HUES6 (cell line): ENCODE data around the gene UBE2D4.
"Not testable (repeated sequence)": the region's sequence is repeated elsewhere in the genome, so short reads cannot be mapped to it uniquely, and the experiment has no call there.

ENCODE experiments used
- H3K27ac ChIP-seq: 2 replicates; pipeline ENCODE4 v1.7.0; 2013; ENCODE audit warnings: low read depth, mild to moderate bottlenecking, low read length, inconsistent platforms
- H3K27me3 ChIP-seq: 2 replicates; pipeline ENCODE4 v1.6.1; 2013; ENCODE audit warnings: low read length; ENCODE audit not compliant: control insufficient read depth, insufficient read depth
- H3K36me3 ChIP-seq: 2 replicates; pipeline ENCODE4 v1.6.1; 2013; ENCODE audit warnings: low read length; ENCODE audit not compliant: control insufficient read depth, insufficient read depth
- H3K4me1 ChIP-seq: 2 replicates; pipeline ENCODE4 v1.6.1; 2013; ENCODE audit warnings: low read length; ENCODE audit not compliant: control insufficient read depth, insufficient read depth
- H3K4me3 ChIP-seq: 2 replicates; pipeline ENCODE4 v1.5.1; 2013; ENCODE audit warnings: low read depth, low read length
- H3K9ac ChIP-seq: one replicate; pipeline ENCODE4 v1.6.1; 2013; ENCODE audit warnings: mild to moderate bottlenecking, low read length
- H3K9me3 ChIP-seq: 2 replicates; pipeline ENCODE4 v1.6.1; 2013; ENCODE audit warnings: low read depth, low read length; ENCODE audit not compliant: control insufficient read depth, insufficient read depth

The UBE2D4 gene

DNA sequence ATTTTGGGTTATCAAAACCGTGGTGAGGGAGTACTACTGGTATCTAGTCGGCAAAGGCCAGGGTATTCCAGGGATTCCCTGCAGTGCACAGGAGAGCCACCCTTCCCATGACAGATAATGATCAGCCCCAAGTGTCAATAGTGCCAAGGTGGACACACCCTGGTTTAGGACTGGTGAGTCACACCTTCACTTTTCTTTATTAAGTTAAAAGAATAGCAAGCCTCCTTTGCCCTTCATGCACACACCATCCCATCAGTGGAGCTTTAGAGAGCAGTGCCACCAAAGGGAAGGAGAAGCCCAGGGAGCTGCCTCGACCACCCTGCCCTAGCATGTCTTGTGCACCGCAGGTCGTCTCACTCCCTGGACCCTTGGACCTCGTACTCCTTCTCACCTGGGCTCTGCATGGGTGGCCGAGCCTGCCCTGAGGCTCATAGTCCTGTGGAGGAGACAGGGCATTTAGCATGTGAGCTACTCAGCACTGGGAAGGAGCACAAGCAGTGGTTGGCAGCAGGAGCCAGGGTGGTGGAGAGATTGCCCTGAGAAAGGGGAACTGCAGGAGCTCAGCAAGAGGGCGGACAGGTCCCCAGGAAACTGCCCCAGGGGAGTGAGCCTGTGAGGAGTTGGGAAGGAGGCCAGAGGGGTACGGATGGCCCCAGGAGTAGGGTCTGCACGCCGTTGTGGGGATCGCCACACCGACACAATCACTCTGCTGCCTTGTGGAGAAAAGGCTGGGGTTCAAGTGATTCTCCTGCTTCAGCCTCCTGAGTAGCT, 17.4 kb downstream of the UBE2D4 start:
- Histone ChIP-seq H3K4me1 (0 out of 2 replicates have a peak, but pooled peaks cover 3% of the 10 kb centered on the region), H3K27me3 (no peaks in the 10 kb centered on the region), H3K9me3 (no peaks in the 10 kb centered on the region), H3K4me3 (no peak overlapping the region), H3K27ac (no peak overlapping the region), H3K9ac (no peak overlapping the region), H3K36me3 (no peaks in the 10 kb centered on the region)

DNA sequence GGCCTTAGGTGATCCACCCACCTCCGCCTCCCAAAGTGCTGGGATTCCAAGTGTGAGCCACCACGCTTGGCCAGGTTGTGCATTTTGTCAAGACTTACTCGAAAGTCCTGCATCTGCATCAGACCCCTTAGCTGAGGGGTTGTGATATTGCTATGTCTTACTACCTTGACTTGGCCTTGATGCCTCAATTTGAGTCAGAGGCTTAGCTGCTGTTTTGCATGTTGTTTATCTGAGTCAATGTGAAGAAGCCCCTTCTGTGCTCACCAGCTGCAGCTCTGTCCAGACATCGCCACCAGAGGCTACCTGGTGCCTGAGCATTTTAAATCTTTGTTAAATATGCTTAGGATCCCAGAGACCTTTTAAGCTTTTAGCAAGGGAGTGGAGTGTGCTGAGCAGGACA, 18.1 kb downstream of the UBE2D4 start:
- H3K4me1 ChIP-seq: 0 out of 2 replicates have a peak, but pooled peaks cover 3% of the 10 kb centered on the region
- no peaks in the 10 kb centered on the region for H3K9me3 ChIP-seq
- H3K36me3 ChIP-seq: no peaks in the 10 kb centered on the region
- no peak overlapping the region for H3K27ac ChIP-seq
- no peaks in the 10 kb centered on the region for H3K27me3 ChIP-seq
- no peak overlapping the region for H3K4me3 ChIP-seq
- no peak overlapping the region for H3K9ac ChIP-seq

DNA sequence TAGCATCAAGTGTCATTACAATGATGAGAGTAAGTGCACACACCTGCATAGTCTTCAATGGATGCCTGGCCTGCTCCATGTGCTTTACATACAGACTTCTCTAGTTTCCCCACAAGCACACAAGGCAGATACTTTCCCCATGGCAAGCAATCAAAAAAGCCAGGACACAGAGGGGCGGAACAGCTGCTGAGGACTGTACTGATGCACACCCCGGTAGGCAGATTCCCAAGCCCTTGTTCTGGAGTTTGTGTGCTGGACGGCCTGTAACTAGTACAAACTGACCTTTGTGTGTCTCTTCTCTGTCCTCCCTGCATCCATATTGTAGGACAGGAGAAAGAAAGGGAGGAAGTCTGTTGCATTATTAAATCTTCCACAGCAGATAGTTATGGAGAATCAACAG, 25.8 kb downstream of the UBE2D4 start:
- no peak overlapping the region for H3K27ac ChIP-seq
- H3K4me1 ChIP-seq: 0 out of 2 replicates have a peak, but pooled peaks cover 3% of the 10 kb centered on the region
- H3K9me3 ChIP-seq: no peaks in the 10 kb centered on the region
- no peak overlapping the region for H3K4me3 ChIP-seq
- H3K9ac ChIP-seq: no peak overlapping the region
- H3K36me3 ChIP-seq: peaks cover 4% of the 10 kb centered on the region; the same call in 1 of the 2 replicates
- no peaks in the 10 kb centered on the region for H3K27me3 ChIP-seq

DNA sequence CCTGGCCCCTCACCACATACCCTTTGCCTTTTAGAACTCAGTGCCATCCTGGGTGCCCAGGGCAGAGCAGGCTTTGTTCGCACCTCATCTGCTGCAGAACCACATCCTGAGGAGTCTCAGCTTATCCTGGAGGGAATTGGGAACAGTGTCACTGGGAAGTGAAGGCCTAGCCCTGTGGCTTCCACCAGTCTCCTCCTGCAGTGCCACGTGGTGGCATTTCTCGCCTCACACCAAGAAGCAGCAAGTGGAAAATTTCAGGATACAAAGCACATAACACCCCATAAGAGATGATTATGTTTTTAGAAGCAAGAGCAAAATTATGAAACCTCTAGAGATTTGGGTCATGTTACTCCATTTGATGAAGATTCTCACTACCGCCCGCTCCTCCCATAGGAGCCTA, 26.8 kb downstream of the UBE2D4 start:
- H3K4me3 ChIP-seq: no peak overlapping the region
- H3K36me3 ChIP-seq: peaks cover 4% of the 10 kb centered on the region; the same call in 1 of the 2 replicates
- H3K4me1 ChIP-seq: 0 out of 2 replicates have a peak, but pooled peaks cover 3% of the 10 kb centered on the region
- H3K9me3 ChIP-seq: no peaks in the 10 kb centered on the region
- no peak overlapping the region for H3K9ac ChIP-seq
- no peaks in the 10 kb centered on the region for H3K27me3 ChIP-seq
- H3K27ac ChIP-seq: no peak overlapping the region

DNA sequence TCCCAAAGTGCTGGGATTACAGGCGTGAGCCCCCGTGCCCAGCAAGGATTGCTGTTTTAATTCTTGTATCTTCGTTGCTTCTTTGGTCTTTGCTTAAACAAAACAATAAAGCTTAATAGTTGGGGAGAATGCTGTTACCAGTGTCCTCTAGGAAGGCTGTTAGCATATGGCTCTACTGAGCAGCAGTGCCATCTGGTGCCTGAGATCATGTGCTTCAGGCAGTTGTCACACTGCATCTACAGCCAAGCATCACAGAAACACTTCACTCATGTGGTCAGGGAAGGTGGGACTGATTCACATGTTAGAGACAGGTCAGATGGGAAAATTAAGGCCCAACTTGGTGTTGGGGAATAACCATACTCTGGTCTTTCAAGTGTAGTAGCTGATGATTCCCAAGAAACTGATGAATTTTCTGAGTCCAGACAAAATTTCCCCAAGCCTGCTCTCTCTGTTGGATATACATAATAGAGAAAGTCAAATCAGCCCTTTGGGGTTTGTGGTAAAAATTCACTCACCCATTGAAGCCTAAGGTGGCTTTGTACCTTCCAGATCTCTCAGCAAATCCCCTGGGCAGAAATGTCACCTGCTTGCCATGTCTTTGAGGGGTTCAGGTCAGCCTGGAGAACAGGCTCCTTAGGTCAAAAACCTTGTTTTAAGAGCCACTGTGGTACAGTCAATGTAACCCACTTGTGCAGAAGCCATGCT, 28.4 kb downstream of the UBE2D4 start:
- peaks cover 4% of the 10 kb centered on the region; the same call in 1 of the 2 replicates for H3K36me3 ChIP-seq
- H3K4me1 ChIP-seq: no peaks in the 10 kb centered on the region
- no peaks in the 10 kb centered on the region for H3K9me3 ChIP-seq
- H3K9ac ChIP-seq: no peak overlapping the region
- H3K4me3 ChIP-seq: no peak overlapping the region
- H3K27ac ChIP-seq: no peak overlapping the region
- H3K27me3 ChIP-seq: no peaks in the 10 kb centered on the region

DNA sequence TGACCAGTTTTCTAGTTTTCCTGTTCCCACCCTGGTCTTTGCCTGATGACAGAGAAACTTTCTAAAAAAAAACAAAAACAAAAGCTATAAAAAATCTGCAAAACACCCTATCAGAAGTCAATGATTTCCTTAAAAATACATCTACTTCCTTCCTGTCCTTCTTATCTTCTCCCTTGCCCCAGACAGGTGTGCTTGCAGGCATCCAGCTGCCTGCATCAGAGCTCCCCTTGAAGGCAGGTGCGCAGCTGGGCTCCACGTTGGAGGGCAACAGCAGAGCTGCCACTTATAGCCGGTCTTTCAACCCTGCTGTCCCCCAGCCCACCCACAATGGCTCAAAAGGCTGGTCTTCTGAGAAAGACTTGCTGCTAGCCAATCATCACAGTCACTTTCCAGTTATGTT, 29.8 kb downstream of the UBE2D4 start:
- Histone ChIP-seq H3K27ac (no peak overlapping the region), H3K36me3 (no peaks in the 10 kb centered on the region), H3K4me1 (no peaks in the 10 kb centered on the region), H3K27me3 (no peaks in the 10 kb centered on the region), H3K9ac (no peak overlapping the region), H3K4me3 (no peak overlapping the region), H3K9me3 (no peaks in the 10 kb centered on the region)

DNA sequence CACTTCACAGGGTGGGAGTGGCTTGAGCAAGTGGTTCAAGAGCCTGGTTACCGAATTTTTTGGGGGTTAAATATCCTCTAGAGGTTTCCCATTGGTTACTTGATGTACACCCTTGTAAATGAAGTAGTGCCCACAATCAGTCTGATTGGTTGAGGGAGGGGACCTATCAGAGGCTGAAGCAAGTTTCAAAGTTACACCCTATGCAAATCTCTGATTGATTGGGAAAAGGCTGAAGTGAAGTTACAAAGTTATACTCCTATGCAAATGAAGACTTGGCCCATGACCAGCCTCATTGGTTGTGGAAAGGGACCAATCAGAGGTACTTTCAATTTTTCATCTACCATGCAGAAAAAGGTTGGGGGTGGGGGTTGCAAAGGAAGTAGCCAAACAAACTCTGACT, 34.7 kb downstream of the UBE2D4 start:
- no peaks in the 10 kb centered on the region for H3K27me3 ChIP-seq
- H3K9ac ChIP-seq: no peak overlapping the region
- no peaks in the 10 kb centered on the region for H3K9me3 ChIP-seq
- H3K4me3 ChIP-seq: no peak overlapping the region
- H3K4me1 ChIP-seq: no peaks in the 10 kb centered on the region
- H3K36me3 ChIP-seq: no peaks in the 10 kb centered on the region
- no peak overlapping the region for H3K27ac ChIP-seq

DNA sequence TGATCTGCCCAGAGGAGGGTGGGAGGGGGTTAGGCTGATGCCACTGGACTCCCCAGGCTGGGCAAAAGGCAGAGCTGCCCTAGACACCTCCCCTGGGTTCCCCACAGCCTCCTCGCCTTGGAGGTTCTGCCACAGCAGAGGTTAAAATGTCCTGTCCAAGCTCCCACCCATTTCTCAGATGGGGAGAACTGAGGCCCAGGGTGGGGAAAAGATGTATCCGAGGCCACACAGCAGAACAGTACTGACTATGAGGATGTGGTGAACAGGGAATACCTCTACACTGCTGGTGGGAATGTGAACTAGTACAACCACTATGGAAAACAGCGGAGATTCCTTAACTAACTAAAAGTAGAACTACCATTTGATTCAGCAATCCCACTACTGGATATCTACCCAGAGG, 40.2 kb downstream of the UBE2D4 start:
- H3K4me1 ChIP-seq, H3K9me3 ChIP-seq, H3K36me3 ChIP-seq, H3K4me3 ChIP-seq, H3K27ac ChIP-seq, H3K9ac ChIP-seq, H3K27me3 ChIP-seq: not testable (repeated sequence)

DNA sequence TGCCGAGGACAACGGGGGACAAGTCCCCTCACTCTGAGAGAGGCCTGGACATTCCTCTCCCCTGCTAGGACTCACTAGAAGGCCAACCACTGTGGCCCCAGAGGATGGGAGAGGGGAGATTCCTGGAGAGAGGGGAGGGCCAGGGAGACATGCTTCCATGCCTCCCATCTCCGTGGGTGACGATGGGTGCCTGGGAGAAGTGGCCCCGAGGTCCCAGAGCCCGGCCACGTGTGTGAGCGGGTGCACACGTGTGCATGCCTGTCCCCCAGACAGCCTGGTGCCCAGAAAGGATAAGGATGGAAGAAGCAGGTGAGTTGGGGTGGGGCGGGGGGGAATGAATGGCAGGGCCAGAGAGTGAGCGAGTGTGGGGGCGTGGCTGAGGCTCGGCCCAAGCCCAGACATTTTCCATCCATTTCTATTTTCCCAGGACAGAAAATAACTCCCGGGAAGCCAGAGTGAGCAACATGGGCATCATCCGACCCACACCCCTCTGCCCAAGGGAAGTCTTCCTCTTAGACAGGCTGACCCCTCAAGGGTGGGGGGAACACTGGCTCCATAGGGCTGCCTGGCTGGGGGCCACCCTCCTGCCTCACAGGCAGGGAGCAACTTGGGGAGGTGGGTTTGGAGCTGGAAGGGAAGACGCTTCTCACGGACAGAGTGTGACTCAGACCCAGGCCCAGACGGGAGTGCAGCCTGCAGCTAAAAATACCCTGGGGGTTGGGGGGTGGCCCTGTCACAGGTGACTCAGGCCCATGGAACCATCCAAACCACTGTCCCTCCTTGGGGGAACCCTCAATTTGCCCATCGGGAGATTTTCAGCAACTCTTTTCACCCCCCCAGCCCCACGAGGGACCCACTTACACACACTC, 42.2 kb downstream of the UBE2D4 start:
- H3K27ac ChIP-seq, H3K4me3 ChIP-seq, H3K9ac ChIP-seq, H3K4me1 ChIP-seq, H3K36me3 ChIP-seq, H3K27me3 ChIP-seq, H3K9me3 ChIP-seq: not testable (repeated sequence)

DNA sequence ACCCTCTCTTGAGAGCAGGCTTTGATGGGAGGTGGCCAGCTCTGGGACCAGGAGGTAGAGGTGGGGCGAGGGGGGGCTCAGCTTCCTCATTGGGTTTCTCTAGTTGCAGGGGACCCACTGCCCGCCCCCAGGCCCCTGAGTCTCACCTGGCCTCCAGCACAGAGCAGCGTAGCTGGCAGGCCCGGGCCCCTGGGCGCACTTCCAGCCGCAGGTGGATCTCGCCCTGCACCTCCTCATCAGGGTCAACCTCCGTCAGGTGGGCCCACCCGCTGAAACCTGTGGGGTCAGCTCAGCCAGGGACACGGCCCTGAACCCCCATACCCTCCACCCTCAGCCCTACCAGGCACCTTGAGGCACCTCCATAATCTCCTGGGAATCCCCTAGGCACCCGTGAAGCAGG, 43.4 kb downstream of the UBE2D4 start:
- not testable (repeated sequence) for H3K27me3 ChIP-seq, H3K36me3 ChIP-seq, H3K4me1 ChIP-seq, H3K27ac ChIP-seq, H3K9me3 ChIP-seq, H3K9ac ChIP-seq, H3K4me3 ChIP-seq

DNA sequence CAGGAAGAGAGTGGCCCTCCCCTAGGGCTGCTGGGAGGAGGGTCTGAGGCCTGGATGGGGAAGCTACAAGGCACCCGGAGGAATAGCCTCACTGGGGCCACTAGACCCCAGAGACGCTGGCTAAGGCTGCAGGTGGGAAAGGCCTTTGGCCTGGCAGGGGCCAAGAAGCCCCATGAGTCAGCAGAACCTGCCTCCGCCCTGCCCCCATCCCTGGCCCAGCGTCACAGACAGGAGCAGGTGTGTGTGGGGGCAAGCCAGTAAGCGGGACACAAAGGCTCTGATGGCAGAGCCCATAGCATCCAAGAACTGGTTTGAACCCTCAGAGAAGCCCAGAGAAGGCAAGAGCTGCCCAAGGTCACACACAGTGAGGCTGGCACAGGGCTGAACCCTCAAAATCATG, 44.5 kb downstream of the UBE2D4 start:
- H3K9me3 ChIP-seq, H3K27ac ChIP-seq, H3K4me1 ChIP-seq, H3K9ac ChIP-seq, H3K36me3 ChIP-seq, H3K4me3 ChIP-seq, H3K27me3 ChIP-seq: not testable (repeated sequence)
